Right cardiac atrium (tissue), 5 donors: ENCODE results near the gene DOK6. TPM values are rescaled to one million over a fixed set of nuclear protein-coding genes. Genes with fewer than 3 reads are reported as not detected.
"Not testable (repeated sequence)": the region's sequence is repeated elsewhere in the genome, so short reads cannot be mapped to it uniquely, and the experiment has no call there.

Experiments
- ATAC-seq, 2 donors: fragments of 200-7000 bp; cut with Tn5 transposase; one replicate each; pipeline versions ENCODE4 v1.8.0 to v1.9.1; 2020; ENCODE audit warnings: moderate library complexity in 2 of 2, mild to moderate bottlenecking in 1 of 2
- DNase-seq, 3 donors: peaks; one replicate each; pipeline ENCODE4 v3.0.0-alpha.2; 2020
- H3K27ac ChIP-seq: one replicate; pipeline ENCODE4 v1.5.1; 2013; ENCODE audit warnings: mild to moderate bottlenecking, low read length, control low read depth, moderate library complexity
- H3K27me3 ChIP-seq: one replicate; pipeline ENCODE4 v1.6.1; 2013; ENCODE audit not compliant: control insufficient read depth, insufficient read depth
- H3K4me1 ChIP-seq: one replicate; pipeline ENCODE4 v1.6.1; 2013; ENCODE audit warnings: low read length; ENCODE audit not compliant: control insufficient read depth, insufficient read depth
- H3K4me3 ChIP-seq: one replicate; pipeline ENCODE4 v1.5.1; 2013; ENCODE audit warnings: low read length, control low read depth
- H3K9me3 ChIP-seq: one replicate; pipeline ENCODE4 v1.6.1; 2013; ENCODE audit warnings: low read length; ENCODE audit not compliant: control insufficient read depth
- WGBS: extraction: QIAGEN DNeasy Blood & Tissue Kit; methylation state at CpG from one replicate; pipeline ENCODE4 v1.1.7; 2013; 5-methylcytosine and 5-hydroxymethylcytosine counted together
- intact Hi-C, 4 donors: fragments of 100-400 bp; cut with DNase I; formaldehyde crosslinking; loops; one replicate each; pipeline versions ENCODE4 v1.11.0 to v1.14.0; 2022 to 2023
- polyA plus RNA-seq: library from polyadenylated mRNA; stranded (reverse); fragments of 200-250 nt; gene quantifications from one replicate; pipeline ENCODE4 v1.2.3, GENCODE V29; 2013
- total RNA-seq, 4 donors: library from RNA; stranded (reverse); fragmentation: NEBNext Ultra II Directional; extraction: Animal tissue kit (Norgen Biotek cat#: 25700); gene quantifications; one replicate each; pipeline ENCODE4 v1.2.1, GENCODE V29; 2021
- donor health status: healthy with polysubstance abuse.
- donor health status: DM: no; HTN: yes; CAD: no.
- donor health status: DM: no; HTN: no; CAD: no.
- donor health status: DM: no; HTN: yes; CAD: no; lungs with severe emphysema.
- donor health status: DM: yes; HTN: yes; CAD: no.

DOK6 gene
- total and polyA plus RNA-seq, 5 donors = 3.9 to 12.4 (median 8.2) TPM

- Histone ChIP-seq H3K27me3 (no peaks in the 10 kb centered on the region), H3K9me3 (no peaks in the 10 kb centered on the region), H3K4me1 (no peaks in the 10 kb centered on the region), H3K27ac (no peak overlapping the region), H3K4me3 (no peak overlapping the region)
- 80% methylated on average over 2 of the region's 2 CpGs for WGBS
- DNase-seq = no peak
- intact Hi-C loops = no loop called here
- no peak for ATAC-seq
Measured at GRCh38 chr18:69808399-69808798, 407.7 kb downstream of the DOK6 start.

GRCh38 chr18:69813559-69813958 is 412.9 kb downstream of the DOK6 start:
- no peak overlapping the region for H3K27ac ChIP-seq
- intact Hi-C loops = no loop called here
- no peak for ATAC-seq
- no peaks in the 10 kb centered on the region for H3K4me1 ChIP-seq
- H3K27me3 ChIP-seq = no peaks in the 10 kb centered on the region
- WGBS = 93% methylated on average over 1 of the region's 1 CpG
- no peak overlapping the region for H3K4me3 ChIP-seq
- DNase-seq = no peak
- H3K9me3 ChIP-seq = no peaks in the 10 kb centered on the region

GRCh38 chr18:69814861-69815385 is 414.2 kb downstream of the DOK6 start:
- intact Hi-C loops = no loop called here
- no peaks in the 10 kb centered on the region for H3K4me1 ChIP-seq
- H3K9me3 ChIP-seq = no peaks in the 10 kb centered on the region
- ATAC-seq = no peak
- 80% methylated on average over 4 of the region's 4 CpGs for WGBS
- no peaks in the 10 kb centered on the region for H3K27me3 ChIP-seq
- H3K27ac ChIP-seq = no peak overlapping the region
- H3K4me3 ChIP-seq = no peak overlapping the region
- DNase-seq = no peak

GRCh38 chr18:69817335-69817940 is 416.8 kb downstream of the DOK6 start:
- H3K27ac ChIP-seq = no peak overlapping the region
- no peaks in the 10 kb centered on the region for H3K27me3 ChIP-seq
- DNase-seq = no peak
- H3K4me1 ChIP-seq = no peaks in the 10 kb centered on the region
- intact Hi-C loops = no loop called here
- no peak overlapping the region for H3K4me3 ChIP-seq
- H3K9me3 ChIP-seq = no peaks in the 10 kb centered on the region
- 71% methylated on average over 5 of the region's 5 CpGs for WGBS
- ATAC-seq = no peak

- no peak overlapping the region for H3K4me3 ChIP-seq
- H3K4me1 ChIP-seq = no peaks in the 10 kb centered on the region
- no peaks in the 10 kb centered on the region for H3K9me3 ChIP-seq
- no peak overlapping the region for H3K27ac ChIP-seq
- intact Hi-C loops = no loop called here
- no peak for ATAC-seq
- 58% methylated on average over 2 of the region's 2 CpGs for WGBS
- DNase-seq = no peak
- H3K27me3 ChIP-seq = no peaks in the 10 kb centered on the region
Measured at GRCh38 chr18:69819460-69819859, 418.8 kb downstream of the DOK6 start.

GRCh38 chr18:69820538-69820937 is 419.9 kb downstream of the DOK6 start:
- DNase-seq (no peak), ATAC-seq (no peak)
- no peaks in the 10 kb centered on the region for H3K4me1 ChIP-seq
- intact Hi-C loops = no loop called here
- 95% methylated on average over 4 of the region's 4 CpGs for WGBS
- H3K27ac ChIP-seq = no peak overlapping the region
- H3K4me3 ChIP-seq = no peak overlapping the region
- H3K27me3 ChIP-seq = no peaks in the 10 kb centered on the region
- no peaks in the 10 kb centered on the region for H3K9me3 ChIP-seq

- 94% methylated on average over 1 of the region's 1 CpG for WGBS
- no peak for DNase-seq
- ATAC-seq = no peak
- Histone ChIP-seq H3K4me3 (no peak overlapping the region), H3K27me3 (no peaks in the 10 kb centered on the region), H3K27ac (no peak overlapping the region), H3K4me1 (no peaks in the 10 kb centered on the region), H3K9me3 (no peaks in the 10 kb centered on the region)
- intact Hi-C loops = no loop called here
Measured at GRCh38 chr18:69830189-69830588, 429.5 kb downstream of the DOK6 start.

GRCh38 chr18:69834980-69835379 is 434.3 kb downstream of the DOK6 start:
- H3K27ac ChIP-seq, H3K27me3 ChIP-seq, DNase-seq, H3K9me3 ChIP-seq, H3K4me3 ChIP-seq, H3K4me1 ChIP-seq, ATAC-seq, intact Hi-C loops: not testable (repeated sequence)
- 94% methylated on average over 12 of the region's 12 CpGs for WGBS

- no peaks in the 10 kb centered on the region for H3K9me3 ChIP-seq
- H3K4me1 ChIP-seq = no peaks in the 10 kb centered on the region
- ATAC-seq (no peak), DNase-seq (no peak)
- no peaks in the 10 kb centered on the region for H3K27me3 ChIP-seq
- H3K4me3 ChIP-seq = no peak overlapping the region
- intact Hi-C loops = no loop called here
- WGBS = 98% methylated on average over 1 of the region's 1 CpG
- no peak overlapping the region for H3K27ac ChIP-seq
Measured at GRCh38 chr18:69838003-69838402, 437.3 kb downstream of the DOK6 start.

- DNase-seq (no peak), ATAC-seq (peak; percentile 25 to 33)
- no peaks in the 10 kb centered on the region for H3K4me1 ChIP-seq
- 96% methylated on average over 3 of the region's 3 CpGs for WGBS
- H3K9me3 ChIP-seq = no peaks in the 10 kb centered on the region
- intact Hi-C loops = no loop called here
- no peaks in the 10 kb centered on the region for H3K27me3 ChIP-seq
- H3K27ac ChIP-seq = no peak overlapping the region
- no peak overlapping the region for H3K4me3 ChIP-seq
Measured at GRCh38 chr18:69838620-69839411, 438.1 kb downstream of the DOK6 start.

GRCh38 chr18:69839497-69839896 is 438.8 kb downstream of the DOK6 start:
- ATAC-seq (no peak), DNase-seq (peak in 1 of 3 donors; percentile 23)
- intact Hi-C loops = no loop called here
- no peaks in the 10 kb centered on the region for H3K4me1 ChIP-seq
- no peaks in the 10 kb centered on the region for H3K27me3 ChIP-seq
- no peak overlapping the region for H3K4me3 ChIP-seq
- H3K27ac ChIP-seq = no peak overlapping the region
- H3K9me3 ChIP-seq = no peaks in the 10 kb centered on the region
- 95% methylated on average over 11 of the region's 11 CpGs for WGBS
